Measurements from ENCODE around the gene SNRPD3.

DNA sequence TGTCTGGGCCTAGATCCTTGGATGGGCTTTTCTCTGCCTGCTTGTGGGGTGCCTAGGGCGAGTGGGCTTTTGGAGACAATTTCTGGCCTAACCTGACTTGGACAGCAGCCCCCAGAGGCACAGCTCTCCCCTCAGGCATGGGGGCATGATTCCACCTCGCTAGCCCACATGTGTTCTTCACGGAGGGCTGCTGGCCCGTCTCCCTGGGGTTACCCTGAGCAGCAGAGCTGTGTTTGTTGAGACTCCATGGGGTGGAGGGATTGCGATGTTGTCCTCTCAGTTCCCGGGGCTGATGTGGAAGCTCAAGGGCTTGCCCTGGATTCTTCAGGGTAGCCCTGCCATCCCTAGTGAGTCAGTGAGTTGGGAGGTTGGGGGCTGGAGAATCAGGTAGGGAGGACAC, 39.4 kb downstream of the SNRPD3 start:
- TF ChIP-seq, protein P1, sequence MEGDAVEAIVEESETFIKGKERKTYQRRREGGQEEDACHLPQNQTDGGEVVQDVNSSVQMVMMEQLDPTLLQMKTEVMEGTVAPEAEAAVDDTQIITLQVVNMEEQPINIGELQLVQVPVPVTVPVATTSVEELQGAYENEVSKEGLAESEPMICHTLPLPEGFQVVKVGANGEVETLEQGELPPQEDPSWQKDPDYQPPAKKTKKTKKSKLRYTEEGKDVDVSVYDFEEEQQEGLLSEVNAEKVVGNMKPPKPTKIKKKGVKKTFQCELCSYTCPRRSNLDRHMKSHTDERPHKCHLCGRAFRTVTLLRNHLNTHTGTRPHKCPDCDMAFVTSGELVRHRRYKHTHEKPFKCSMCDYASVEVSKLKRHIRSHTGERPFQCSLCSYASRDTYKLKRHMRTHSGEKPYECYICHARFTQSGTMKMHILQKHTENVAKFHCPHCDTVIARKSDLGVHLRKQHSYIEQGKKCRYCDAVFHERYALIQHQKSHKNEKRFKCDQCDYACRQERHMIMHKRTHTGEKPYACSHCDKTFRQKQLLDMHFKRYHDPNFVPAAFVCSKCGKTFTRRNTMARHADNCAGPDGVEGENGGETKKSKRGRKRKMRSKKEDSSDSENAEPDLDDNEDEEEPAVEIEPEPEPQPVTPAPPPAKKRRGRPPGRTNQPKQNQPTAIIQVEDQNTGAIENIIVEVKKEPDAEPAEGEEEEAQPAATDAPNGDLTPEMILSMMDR (IDR thresholded peaks at IDR 0.05) = no peak
- TF ChIP-seq POLR2A (IDR thresholded peaks at IDR 0.05) = no peak
